Measurements from ENCODE around the gene PARD6A.

PARD6A gene

DNA sequence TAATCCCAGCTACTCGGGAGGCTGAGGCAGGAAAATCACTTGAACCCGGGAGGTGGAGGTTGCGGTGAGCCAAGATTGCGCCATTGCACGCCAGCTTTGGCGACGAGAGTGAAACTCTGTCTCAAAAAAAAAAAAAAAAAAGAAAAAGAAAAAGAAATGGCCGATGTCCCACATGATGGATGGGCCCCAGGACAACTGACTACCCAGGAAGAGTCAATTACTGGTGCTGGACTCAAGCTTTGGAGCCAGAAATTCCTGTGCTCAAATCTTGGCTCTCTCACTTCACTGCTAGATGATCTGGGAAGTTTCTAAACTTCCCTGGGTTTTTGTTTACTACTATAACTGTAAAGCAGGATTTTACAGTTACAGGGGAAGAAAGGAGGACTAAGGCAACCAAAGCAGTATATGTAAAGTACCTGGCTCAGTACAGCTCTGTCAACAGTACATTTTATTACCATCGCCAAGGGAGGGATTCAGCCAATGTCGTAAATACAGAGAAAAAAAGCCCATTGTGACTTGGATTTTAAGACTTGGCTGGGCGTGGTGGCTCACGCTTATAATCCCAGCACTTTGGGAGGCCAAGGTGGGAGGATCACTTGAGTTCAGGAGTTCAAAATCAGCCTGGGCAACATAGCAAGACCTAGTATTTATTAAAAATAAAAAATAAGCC lies 17.7 kb downstream of the PARD6A start (continued):
- no peak for TF ChIP-seq ZNF274 (IDR thresholded peaks at IDR 0.05; ENCODE audit: low read length)
- no peak for TF ChIP-seq ZNF274 (tag by site-specific recombination; IDR thresholded peaks at IDR 0.05; ENCODE audit: borderline replicate concordance)
- peak; percentile 85; the same call in 1 of the 2 replicates for TF ChIP-seq OVOL3 (tag by site-specific recombination; IDR thresholded peaks at IDR 0.05)
- TF ChIP-seq KLF7 (tag by site-specific recombination; IDR thresholded peaks at IDR 0.05; ENCODE audit: borderline replicate concordance) = peak; percentile 46; the same call in 1 of the 2 replicates
- TF ChIP-seq ZBTB8A (tag by site-specific recombination; IDR thresholded peaks at IDR 0.05) = no peak
- no peak for TF ChIP-seq ZNF426 (tag by site-specific recombination; IDR thresholded peaks at IDR 0.05)
- TF ChIP-seq, protein P1, sequence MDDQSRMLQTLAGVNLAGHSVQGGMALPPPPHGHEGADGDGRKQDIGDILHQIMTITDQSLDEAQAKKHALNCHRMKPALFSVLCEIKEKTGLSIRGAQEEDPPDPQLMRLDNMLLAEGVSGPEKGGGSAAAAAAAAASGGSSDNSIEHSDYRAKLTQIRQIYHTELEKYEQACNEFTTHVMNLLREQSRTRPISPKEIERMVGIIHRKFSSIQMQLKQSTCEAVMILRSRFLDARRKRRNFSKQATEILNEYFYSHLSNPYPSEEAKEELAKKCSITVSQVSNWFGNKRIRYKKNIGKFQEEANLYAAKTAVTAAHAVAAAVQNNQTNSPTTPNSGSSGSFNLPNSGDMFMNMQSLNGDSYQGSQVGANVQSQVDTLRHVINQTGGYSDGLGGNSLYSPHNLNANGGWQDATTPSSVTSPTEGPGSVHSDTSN (CRISPR knock-in tag; IDR thresholded peaks at IDR 0.05) = no peak
- TF ChIP-seq ZNF585B (tag by site-specific recombination; IDR thresholded peaks at IDR 0.05) = no peak
- no peak for TF ChIP-seq ZNF518A (tag by site-specific recombination; conservative IDR thresholded peaks at IDR 0.05; ENCODE audit: low read depth)
- TF ChIP-seq ZNF664 (tag by site-specific recombination; IDR thresholded peaks at IDR 0.05) = no peak
- no peak for TF ChIP-seq SP2 (tag by site-specific recombination; IDR thresholded peaks at IDR 0.05)
- peak; percentile 29; the same call in 1 of the 2 replicates for TF ChIP-seq BCL11A (tag by site-specific recombination; IDR thresholded peaks at IDR 0.05; ENCODE audit: low read depth)
- no peak for TF ChIP-seq ZXDB (tag by site-specific recombination; IDR thresholded peaks at IDR 0.05)
- TF ChIP-seq ZNF132 (tag by site-specific recombination; IDR thresholded peaks at IDR 0.05; ENCODE audit: borderline replicate concordance) = no peak
- TF ChIP-seq, protein P2, sequence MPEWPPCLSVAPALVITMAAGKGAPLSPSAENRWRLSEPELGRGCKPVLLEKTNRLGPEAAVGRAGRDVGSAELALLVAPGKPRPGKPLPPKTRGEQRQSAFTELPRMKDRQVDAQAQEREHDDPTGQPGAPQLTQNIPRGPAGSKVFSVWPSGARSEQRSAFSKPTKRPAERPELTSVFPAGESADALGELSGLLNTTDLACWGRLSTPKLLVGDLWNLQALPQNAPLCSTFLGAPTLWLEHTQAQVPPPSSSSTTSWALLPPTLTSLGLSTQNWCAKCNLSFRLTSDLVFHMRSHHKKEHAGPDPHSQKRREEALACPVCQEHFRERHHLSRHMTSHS (tag by site-specific recombination; IDR thresholded peaks at IDR 0.05) = no peak
- TF ChIP-seq KLF9 (tag by site-specific recombination; IDR thresholded peaks at IDR 0.05; ENCODE audit: low read depth) = 0 out of 2 replicates have a peak, but pooled peaks have one; percentile 21
- TF ChIP-seq ZNF501 (tag by site-specific recombination; IDR thresholded peaks at IDR 0.05) = no peak
- TF ChIP-seq, protein P3, sequence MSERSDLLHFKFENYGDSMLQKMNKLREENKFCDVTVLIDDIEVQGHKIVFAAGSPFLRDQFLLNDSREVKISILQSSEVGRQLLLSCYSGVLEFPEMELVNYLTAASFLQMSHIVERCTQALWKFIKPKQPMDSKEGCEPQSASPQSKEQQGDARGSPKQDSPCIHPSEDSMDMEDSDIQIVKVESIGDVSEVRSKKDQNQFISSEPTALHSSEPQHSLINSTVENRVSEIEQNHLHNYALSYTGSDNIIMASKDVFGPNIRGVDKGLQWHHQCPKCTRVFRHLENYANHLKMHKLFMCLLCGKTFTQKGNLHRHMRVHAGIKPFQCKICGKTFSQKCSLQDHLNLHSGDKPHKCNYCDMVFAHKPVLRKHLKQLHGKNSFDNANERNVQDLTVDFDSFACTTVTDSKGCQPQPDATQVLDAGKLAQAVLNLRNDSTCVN (tag by site-specific recombination; optimal IDR thresholded peaks at IDR 0.05) = no peak
- TF ChIP-seq ZNF830 (tag by site-specific recombination; IDR thresholded peaks at IDR 0.05; ENCODE audit: low read depth) = no peak
- TF ChIP-seq, protein P4, sequence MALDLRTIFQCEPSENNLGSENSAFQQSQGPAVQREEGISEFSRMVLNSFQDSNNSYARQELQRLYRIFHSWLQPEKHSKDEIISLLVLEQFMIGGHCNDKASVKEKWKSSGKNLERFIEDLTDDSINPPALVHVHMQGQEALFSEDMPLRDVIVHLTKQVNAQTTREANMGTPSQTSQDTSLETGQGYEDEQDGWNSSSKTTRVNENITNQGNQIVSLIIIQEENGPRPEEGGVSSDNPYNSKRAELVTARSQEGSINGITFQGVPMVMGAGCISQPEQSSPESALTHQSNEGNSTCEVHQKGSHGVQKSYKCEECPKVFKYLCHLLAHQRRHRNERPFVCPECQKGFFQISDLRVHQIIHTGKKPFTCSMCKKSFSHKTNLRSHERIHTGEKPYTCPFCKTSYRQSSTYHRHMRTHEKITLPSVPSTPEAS (tag by site-specific recombination; IDR thresholded peaks at IDR 0.05) = no peak
- TF ChIP-seq, protein P5, sequence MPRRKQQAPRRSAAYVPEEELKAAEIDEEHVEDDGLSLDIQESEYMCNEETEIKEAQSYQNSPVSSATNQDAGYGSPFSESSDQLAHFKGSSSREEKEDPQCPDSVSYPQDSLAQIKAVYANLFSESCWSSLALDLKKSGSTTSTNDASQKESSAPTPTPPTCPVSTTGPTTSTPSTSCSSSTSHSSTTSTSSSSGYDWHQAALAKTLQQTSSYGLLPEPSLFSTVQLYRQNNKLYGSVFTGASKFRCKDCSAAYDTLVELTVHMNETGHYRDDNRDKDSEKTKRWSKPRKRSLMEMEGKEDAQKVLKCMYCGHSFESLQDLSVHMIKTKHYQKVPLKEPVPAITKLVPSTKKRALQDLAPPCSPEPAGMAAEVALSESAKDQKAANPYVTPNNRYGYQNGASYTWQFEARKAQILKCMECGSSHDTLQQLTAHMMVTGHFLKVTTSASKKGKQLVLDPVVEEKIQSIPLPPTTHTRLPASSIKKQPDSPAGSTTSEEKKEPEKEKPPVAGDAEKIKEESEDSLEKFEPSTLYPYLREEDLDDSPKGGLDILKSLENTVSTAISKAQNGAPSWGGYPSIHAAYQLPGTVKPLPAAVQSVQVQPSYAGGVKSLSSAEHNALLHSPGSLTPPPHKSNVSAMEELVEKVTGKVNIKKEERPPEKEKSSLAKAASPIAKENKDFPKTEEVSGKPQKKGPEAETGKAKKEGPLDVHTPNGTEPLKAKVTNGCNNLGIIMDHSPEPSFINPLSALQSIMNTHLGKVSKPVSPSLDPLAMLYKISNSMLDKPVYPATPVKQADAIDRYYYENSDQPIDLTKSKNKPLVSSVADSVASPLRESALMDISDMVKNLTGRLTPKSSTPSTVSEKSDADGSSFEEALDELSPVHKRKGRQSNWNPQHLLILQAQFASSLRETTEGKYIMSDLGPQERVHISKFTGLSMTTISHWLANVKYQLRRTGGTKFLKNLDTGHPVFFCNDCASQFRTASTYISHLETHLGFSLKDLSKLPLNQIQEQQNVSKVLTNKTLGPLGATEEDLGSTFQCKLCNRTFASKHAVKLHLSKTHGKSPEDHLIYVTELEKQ (tag by site-specific recombination; IDR thresholded peaks at IDR 0.05; ENCODE audit: borderline replicate concordance) = no peak
- TF ChIP-seq, protein P6, sequence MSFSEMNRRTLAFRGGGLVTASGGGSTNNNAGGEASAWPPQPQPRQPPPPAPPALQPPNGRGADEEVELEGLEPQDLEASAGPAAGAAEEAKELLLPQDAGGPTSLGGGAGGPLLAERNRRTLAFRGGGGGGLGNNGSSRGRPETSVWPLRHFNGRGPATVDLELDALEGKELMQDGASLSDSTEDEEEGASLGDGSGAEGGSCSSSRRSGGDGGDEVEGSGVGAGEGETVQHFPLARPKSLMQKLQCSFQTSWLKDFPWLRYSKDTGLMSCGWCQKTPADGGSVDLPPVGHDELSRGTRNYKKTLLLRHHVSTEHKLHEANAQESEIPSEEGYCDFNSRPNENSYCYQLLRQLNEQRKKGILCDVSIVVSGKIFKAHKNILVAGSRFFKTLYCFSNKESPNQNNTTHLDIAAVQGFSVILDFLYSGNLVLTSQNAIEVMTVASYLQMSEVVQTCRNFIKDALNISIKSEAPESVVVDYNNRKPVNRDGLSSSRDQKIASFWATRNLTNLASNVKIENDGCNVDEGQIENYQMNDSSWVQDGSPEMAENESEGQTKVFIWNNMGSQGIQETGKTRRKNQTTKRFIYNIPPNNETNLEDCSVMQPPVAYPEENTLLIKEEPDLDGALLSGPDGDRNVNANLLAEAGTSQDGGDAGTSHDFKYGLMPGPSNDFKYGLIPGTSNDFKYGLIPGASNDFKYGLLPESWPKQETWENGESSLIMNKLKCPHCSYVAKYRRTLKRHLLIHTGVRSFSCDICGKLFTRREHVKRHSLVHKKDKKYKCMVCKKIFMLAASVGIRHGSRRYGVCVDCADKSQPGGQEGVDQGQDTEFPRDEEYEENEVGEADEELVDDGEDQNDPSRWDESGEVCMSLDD (tag by site-specific recombination; IDR thresholded peaks at IDR 0.05) = no peak
- peak; percentile 91 for TF ChIP-seq ZNF121 (tag by site-specific recombination; IDR thresholded peaks at IDR 0.05)
